ENCODE data around the gene GANAB. TPM values are rescaled to one million over a fixed set of nuclear protein-coding genes. Genes with fewer than 3 reads are reported as not detected.

GANAB gene
- total and polyA plus RNA-seq, 2 of the 13 experiments (the other 11 are each of a cell fraction or from before 2014, with no cell fraction given), result 99.5 to 234 TPM

- TF ChIP-seq, protein P1, sequence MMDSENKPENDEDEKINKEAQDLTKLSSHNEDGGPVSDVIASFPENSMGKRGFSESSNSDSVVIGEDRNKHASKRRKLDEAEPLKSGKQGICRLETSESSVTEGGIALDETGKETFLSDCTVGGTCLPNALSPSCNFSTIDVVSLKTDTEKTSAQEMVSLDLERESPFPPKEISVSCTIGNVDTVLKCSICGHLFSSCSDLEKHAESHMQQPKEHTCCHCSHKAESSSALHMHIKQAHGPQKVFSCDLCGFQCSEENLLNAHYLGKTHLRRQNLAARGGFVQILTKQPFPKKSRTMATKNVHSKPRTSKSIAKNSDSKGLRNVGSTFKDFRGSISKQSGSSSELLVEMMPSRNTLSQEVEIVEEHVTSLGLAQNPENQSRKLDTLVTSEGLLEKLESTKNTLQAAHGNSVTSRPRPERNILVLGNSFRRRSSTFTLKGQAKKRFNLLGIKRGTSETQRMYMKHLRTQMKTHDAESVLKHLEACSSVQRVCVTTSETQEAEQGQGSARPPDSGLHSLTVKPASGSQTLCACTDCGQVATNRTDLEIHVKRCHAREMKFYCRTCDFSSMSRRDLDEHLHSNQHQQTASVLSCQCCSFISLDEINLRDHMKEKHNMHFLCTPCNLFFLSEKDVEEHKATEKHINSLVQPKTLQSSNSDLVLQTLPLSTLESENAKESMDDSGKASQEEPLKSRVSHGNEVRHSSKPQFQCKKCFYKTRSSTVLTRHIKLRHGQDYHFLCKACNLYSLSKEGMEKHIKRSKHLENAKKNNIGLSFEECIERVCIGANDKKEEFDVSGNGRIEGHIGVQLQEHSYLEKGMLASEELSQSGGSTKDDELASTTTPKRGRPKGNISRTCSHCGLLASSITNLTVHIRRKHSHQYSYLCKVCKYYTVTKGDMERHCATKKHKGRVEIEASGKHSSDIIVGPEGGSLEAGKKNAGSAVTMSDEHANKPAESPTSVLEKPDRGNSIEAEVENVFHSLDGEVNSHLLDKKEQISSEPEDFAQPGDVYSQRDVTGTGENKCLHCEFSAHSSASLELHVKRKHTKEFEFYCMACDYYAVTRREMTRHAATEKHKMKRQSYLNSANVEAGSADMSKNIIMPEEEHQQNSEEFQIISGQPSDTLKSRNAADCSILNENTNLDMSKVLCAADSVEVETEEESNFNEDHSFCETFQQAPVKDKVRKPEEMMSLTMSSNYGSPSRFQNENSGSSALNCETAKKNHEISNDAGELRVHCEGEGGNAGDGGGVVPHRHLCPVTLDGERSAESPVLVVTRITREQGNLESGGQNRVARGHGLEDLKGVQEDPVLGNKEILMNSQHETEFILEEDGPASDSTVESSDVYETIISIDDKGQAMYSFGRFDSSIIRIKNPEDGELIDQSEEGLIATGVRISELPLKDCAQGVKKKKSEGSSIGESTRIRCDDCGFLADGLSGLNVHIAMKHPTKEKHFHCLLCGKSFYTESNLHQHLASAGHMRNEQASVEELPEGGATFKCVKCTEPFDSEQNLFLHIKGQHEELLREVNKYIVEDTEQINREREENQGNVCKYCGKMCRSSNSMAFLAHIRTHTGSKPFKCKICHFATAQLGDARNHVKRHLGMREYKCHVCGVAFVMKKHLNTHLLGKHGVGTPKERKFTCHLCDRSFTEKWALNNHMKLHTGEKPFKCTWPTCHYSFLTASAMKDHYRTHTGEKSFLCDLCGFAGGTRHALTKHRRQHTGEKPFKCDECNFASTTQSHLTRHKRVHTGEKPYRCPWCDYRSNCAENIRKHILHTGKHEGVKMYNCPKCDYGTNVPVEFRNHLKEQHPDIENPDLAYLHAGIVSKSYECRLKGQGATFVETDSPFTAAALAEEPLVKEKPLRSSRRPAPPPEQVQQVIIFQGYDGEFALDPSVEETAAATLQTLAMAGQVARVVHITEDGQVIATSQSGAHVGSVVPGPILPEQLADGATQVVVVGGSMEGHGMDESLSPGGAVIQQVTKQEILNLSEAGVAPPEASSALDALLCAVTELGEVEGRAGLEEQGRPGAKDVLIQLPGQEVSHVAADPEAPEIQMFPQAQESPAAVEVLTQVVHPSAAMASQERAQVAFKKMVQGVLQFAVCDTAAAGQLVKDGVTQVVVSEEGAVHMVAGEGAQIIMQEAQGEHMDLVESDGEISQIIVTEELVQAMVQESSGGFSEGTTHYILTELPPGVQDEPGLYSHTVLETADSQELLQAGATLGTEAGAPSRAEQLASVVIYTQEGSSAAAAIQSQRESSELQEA (CRISPR knock-in tag; IDR thresholded peaks at IDR 0.05; ENCODE audit: not compliant biosample characterization), result no peak
- TF ChIP-seq ATF2 (CRISPR knock-in tag; IDR thresholded peaks at IDR 0.05), result no peak
- no peak for TF ChIP-seq ZNF362 (CRISPR knock-in tag; IDR thresholded peaks at IDR 0.05; ENCODE audit: borderline replicate concordance)
- TF ChIP-seq BRD4 (CRISPR knock-in tag; IDR thresholded peaks at IDR 0.05), result no peak
- no peak for TF ChIP-seq ZNF557 (CRISPR knock-in tag; IDR thresholded peaks at IDR 0.05)
- no peak for TF ChIP-seq ZNF569 (CRISPR knock-in tag; IDR thresholded peaks at IDR 0.05; ENCODE audit: borderline replicate concordance)
- TF ChIP-seq, protein P2, sequence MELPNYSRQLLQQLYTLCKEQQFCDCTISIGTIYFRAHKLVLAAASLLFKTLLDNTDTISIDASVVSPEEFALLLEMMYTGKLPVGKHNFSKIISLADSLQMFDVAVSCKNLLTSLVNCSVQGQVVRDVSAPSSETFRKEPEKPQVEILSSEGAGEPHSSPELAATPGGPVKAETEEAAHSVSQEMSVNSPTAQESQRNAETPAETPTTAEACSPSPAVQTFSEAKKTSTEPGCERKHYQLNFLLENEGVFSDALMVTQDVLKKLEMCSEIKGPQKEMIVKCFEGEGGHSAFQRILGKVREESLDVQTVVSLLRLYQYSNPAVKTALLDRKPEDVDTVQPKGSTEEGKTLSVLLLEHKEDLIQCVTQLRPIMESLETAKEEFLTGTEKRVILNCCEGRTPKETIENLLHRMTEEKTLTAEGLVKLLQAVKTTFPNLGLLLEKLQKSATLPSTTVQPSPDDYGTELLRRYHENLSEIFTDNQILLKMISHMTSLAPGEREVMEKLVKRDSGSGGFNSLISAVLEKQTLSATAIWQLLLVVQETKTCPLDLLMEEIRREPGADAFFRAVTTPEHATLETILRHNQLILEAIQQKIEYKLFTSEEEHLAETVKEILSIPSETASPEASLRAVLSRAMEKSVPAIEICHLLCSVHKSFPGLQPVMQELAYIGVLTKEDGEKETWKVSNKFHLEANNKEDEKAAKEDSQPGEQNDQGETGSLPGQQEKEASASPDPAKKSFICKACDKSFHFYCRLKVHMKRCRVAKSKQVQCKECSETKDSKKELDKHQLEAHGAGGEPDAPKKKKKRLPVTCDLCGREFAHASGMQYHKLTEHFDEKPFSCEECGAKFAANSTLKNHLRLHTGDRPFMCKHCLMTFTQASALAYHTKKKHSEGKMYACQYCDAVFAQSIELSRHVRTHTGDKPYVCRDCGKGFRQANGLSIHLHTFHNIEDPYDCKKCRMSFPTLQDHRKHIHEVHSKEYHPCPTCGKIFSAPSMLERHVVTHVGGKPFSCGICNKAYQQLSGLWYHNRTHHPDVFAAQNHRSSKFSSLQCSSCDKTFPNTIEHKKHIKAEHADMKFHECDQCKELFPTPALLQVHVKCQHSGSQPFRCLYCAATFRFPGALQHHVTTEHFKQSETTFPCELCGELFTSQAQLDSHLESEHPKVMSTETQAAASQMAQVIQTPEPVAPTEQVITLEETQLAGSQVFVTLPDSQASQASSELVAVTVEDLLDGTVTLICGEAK (IDR thresholded peaks at IDR 0.05), result no peak
- TF ChIP-seq, protein P2 (CRISPR knock-in tag; IDR thresholded peaks at IDR 0.05), result no peak
These were observed 48.2 kb upstream of the GANAB start (continued) for GRCh38 chr11:62694455-62695167.
